ENCODE results near the gene NEDD4.
A peak's percentile ranks its signal among the peaks of the same experiment; 100 is the strongest.
"Not testable (repeated sequence)": the region's sequence is repeated elsewhere in the genome, so short reads cannot be mapped to it uniquely, and the experiment has no call there.

NEDD4 gene

GRCh38 chr15:55993111-55993803 lies at the start of gene NEDD4:
TSS of gene NEDD4 (minus strand) at chr15:55993612. CDS start at chr15:55993555, 57 bp downstream.
- peak; percentile 9 for DNase-seq

DNA sequence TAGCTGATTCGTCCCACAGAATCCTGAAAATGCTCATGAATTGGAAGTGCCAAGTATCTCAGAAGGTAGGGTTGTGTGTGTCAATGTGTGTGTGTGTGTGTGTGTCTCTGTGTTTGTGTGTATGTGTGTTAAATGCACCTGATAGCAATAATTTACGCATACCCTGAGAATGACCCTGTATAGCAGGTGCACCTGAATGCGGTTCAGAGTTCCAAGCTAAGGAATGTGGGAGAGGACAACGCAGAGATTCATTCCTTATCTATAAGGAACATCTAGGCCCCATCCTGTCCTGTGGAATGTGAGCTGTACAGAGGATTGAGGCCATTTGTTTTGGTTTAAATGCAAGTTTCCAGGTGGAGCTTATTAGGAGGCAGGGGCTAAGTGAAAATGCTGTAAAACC lies 49.1 kb upstream of the NEDD4 start:
- DNase-seq: no peak

GRCh38 chr15:56042031-56042430 lies 48.6 kb upstream of the NEDD4 start:
- no peak for DNase-seq

DNA sequence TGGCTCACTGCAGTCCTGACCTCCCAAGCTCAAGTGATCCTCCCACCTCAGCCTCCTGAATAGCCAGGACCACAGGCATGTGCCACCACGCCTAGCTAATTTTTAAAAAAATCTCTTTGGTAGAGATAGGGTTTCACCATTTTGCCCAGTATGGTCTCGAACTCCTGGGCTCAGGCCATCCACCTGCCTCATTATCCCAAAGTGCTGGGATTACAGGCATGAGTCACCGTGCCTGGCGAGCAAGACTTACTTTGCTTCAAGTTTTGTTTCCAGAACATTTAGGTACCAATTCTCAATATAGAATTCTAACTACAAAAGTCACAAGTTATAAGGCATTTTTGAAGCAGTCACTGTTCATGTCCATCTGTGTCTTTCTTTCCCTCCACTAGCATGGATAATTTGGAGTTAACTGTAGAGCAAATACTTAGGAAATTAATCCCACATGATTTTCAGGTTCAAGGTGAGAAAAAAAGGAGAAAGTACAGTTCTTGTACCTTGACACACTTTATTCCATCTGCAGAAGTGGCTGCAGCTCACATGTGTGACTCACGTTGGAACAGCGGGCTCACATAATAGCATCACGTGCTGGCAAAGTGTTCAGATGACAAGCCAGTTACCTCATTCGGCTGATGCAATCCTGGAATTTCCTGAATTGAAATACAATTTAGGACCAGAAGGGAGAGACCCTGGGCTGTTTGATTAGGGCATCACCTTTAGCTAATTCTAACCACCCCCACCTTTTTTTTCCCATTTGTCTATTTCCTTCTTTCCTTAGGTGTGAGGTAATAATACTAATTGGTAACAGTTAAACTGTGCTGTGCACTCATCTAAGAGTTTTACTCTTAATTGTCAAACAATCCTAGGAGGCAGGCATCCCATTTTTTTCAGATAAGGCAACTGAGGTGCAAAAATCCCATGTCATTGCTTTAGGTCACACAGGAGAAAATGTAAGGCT lies 46.9 kb upstream of the NEDD4 start:
- DNase-seq: no peak

GRCh38 chr15:56038707-56039106 lies 45.3 kb upstream of the NEDD4 start:
- DNase-seq: no peak

- no peak for DNase-seq
Measured at GRCh38 chr15:56038015-56038414, 44.6 kb upstream of the NEDD4 start.

GRCh38 chr15:56036546-56037067 lies 43.2 kb upstream of the NEDD4 start:
- DNase-seq: no peak

DNA sequence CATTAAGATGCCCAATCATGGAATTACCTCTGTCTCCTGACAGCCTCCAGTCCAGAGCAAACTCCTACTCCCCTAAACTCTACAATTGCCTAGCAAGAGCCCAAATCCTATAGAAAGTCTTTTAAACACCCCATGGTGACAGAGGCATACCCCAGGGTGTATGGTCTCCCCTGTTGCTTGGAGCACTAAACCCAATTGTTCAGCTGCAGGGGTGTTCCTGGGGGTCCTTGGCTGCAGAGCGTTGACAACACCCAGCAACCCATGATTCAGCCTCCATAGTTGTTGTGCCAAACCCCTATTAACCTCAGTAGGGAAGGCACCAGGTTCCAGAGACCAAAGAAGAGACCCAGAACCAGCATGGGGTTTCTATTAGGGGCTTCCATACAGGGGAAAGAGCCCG lies 41.8 kb upstream of the NEDD4 start:
- no peak for DNase-seq

GRCh38 chr15:56034514-56034913 lies 41.1 kb upstream of the NEDD4 start:
- no peak for DNase-seq

DNA sequence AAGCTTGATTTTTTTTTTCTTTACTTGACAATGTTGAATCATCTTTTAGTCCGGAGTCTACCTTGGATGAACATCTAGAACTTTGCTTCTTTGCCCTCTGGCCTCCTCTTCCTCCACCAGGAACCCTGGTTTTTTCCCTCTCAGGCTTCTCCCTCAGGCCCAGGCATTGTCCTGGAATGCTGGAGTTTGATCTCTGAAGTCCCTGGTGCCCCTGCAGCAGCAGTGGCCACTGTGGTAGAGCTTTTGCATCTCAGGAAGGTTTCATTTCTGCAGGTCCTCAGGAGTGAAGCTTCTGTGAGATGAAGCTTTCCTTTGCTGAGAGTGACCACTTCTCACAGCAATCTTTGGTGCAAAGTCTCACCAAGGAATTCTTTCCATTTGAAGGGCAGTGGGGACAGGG lies 39.0 kb upstream of the NEDD4 start:
- DNase-seq: no peak

- no peak for DNase-seq
Measured at GRCh38 chr15:56031836-56032235, 38.4 kb upstream of the NEDD4 start.

DNA sequence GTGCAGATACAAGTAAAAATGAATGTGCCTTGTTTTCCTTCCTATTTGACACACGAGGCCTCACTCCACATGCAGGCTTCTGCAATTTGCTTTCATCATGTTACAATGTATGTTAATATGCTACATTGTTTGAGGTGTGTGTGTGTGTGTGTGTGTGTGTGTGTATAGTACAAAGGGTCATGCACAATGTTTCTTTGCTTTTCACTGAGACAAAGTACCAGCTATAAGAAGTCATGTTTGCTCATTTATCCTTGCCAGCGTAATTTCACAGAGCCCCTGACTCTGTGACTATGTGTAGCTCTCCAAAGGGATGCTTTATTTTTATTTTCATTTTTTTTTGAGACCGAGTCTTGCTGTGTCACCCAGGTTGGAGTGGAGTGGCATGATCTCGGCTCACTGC lies 38.0 kb upstream of the NEDD4 start:
- no peak for DNase-seq

DNA sequence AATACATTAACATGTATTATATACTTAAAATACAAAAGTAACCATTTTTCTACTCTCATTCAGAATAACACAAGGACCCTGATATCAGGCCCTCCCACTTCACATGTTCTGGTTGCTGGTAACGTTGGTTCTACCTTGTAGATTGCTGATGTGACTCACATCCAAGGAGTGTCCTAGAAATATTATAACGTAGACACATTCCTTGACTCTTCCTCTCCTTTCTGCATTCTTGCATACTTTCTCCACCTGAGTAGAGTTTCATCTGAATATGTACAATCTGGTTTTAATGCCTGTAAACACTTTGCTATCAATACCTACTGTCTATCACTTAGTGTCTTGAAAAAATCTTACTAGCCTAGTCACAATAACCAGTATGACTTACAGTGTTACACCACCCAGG lies 35.0 kb upstream of the NEDD4 start:
- no peak for DNase-seq

GRCh38 chr15:56023160-56023559 lies 29.7 kb upstream of the NEDD4 start:
- not testable (repeated sequence) for DNase-seq

GRCh38 chr15:56019819-56020486 lies 26.5 kb upstream of the NEDD4 start:
- no peak for DNase-seq

- no peak for DNase-seq
Measured at GRCh38 chr15:56019060-56019793, 25.8 kb upstream of the NEDD4 start.

DNA sequence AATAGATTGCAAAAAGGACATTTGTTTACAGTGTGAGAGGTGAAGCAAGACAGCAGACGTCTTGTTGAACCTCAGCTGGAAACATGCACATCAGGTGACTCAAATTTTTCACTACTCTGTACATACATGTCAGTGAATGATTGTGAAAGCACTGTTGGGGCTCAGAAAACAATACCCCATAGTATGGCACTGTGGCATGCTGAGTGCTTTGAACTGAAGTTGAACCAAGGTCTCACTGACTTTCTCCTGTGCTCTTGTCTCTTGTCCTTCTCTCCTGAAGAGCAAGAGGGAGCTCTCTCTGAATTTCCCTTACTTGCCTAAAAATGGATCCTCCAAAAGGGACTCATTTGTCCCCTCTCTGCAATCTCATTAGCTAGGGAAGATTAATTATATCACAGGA lies 24.5 kb upstream of the NEDD4 start:
- no peak for DNase-seq

GRCh38 chr15:56017511-56017910 lies 24.1 kb upstream of the NEDD4 start:
- DNase-seq: no peak

DNA sequence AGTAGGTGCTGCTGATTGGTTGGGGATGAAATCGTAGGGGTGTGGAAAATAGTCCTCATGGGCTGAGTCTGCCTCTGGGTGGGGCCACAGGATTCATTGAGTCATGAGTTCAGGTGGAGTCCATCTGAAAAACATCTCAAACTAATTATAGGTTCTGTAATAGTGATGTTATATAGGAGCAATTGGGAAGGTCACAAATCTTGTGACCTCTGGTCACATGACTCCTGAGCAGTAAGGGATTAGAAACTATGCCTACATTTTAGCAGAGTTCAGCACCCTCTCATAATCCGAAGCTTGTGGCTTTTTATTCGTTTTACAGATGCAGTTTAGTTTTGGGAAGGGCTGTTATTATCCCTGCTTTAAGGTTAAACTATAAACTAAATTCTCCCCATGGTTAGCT lies 22.9 kb upstream of the NEDD4 start:
- no peak for DNase-seq

DNA sequence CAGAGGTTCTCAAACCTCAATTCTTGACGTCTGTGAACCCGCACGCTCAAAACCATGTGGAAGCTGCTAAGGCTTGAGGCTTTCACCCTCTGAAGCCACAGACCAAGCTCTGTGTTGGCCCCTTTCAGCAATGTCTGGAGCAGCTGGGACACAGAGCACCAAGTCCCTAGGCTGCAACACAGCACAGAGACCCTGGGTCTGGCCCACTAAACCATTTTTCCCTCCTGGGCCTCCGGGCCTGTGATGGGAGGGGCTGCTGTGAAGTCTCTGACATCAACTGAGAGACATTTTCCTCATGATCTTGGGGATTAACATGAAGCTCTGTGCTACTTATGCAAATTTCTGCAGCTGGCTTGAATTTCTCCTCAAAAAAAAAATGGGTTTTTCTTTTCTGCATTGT lies 21.3 kb upstream of the NEDD4 start:
- DNase-seq: no peak

DNA sequence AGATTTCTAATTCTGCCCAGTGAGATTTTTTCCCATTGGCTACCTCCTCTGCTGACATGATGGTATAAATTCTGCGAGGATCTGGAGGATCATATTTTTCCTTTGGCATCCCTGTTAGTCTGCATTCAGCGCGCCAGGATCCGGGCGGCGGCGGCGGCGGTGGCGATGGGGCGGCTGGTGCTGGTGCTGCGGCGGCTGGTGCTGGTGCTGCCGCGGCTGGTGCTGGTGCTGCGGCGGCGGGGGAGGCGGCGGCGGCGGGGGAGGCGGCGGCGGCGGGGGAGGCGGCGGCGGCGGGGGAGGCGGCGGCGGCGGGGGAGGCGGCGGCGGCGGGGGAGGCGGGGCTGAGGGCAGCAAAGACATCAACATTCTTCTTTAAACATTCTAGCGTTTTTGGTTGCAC lies 13.6 kb upstream of the NEDD4 start:
- not testable (repeated sequence) for DNase-seq

GRCh38 chr15:56006371-56006770 lies 13.0 kb upstream of the NEDD4 start:
- DNase-seq: not testable (repeated sequence)

- not testable (repeated sequence) for DNase-seq
Measured at GRCh38 chr15:56004281-56004680, 10.9 kb upstream of the NEDD4 start.
